ENCODE data around the gene CD83.
A peak's percentile ranks its signal among the peaks of the same experiment; 100 is the strongest.

CD83 gene

DNA sequence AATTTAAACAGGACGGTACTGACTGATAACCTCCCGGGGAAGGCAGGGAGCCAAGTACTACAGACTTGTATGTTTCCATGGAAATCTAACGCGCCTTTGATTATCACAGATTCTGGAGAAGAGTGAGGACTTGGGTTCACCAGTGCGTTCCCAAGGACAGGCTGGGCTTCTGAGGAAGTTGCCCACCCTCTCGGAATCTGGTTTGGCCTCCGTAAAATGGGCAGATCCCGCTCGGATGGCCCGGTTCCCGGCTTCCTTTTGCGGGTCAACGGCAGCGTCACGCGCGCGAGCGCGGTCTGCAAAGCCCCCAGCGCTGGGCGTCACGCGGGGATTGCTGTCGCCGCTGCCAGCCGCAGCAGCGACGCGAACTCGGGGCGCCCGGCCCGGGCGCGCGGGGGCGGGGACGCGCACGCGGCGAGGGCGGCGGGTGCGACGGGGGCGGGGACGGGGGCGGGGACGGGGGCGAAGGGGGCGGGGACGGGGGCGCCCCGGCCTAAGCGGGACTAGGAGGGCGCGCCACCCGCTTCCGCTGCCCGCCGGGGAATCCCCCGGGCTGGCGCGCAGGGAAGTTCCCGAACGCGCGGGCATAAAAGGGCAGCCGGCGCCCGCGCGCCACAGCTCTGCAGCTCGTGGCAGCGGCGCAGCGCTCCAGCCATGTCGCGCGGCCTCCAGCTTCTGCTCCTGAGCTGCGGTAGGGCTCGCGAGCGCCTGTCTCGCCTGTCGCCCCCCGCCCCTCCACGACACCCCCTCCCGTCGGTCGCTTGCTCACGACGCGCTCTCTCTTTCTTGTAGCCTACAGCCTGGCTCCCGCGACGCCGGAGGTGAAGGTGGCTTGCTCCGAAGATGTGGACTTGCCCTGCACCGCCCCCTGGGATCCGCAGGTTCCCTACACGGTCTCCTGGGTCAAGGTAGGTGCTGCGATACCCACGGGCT lies at the start of gene CD83:
Gene CD83, plus strand, starts transcription at position 615 of the 933 bp plus-strand sequence. Its CDS starts 40 bp downstream, at position 655.
- peak; percentile 92 for DNase-seq

DNA sequence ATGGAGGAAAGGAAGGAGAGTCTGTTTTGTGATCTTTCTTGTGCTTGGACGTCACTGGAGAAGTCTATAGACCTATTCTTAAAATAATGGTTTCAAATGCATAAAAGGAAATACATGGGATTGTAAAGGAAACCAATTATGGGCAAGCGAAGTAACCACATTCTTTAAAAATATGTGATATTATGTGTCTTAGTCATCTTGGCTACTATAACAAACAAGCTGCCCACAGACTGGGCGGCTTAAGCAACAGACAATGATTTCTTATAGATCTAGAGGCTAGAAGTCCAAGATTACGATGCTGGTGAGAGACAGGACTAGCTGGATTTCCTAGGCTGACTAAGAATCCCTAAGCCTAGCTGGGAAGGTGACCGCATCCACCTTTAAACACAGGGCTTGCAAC lies 49.4 kb upstream of the CD83 start:
- no peak for DNase-seq

- no peak for DNase-seq
Observed at GRCh38 chr6:14068623-14069022, 48.9 kb upstream of the CD83 start.

DNA sequence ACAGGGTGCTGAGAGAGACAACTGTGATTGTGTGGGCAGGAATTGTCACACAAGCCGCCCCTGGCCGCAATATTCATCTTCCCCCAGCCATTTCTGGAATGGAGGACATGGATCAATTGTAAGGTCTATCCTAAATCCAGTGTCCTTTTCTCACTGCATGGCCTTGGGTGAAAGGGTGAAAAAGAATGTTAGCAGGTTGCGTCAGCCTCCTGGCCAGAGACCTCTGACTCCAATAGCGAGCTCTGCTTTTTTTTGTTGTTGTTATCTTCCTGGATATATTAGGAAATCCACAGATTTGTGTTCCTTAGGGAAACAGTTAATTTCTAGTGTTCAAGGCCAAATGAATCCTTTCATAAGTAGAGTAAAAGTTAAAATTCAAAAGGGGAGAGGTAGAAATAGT lies 47.1 kb upstream of the CD83 start:
- no peak for DNase-seq

- DNase-seq = peak; percentile 16
Observed at GRCh38 chr6:14072084-14072483, 45.5 kb upstream of the CD83 start.

DNA sequence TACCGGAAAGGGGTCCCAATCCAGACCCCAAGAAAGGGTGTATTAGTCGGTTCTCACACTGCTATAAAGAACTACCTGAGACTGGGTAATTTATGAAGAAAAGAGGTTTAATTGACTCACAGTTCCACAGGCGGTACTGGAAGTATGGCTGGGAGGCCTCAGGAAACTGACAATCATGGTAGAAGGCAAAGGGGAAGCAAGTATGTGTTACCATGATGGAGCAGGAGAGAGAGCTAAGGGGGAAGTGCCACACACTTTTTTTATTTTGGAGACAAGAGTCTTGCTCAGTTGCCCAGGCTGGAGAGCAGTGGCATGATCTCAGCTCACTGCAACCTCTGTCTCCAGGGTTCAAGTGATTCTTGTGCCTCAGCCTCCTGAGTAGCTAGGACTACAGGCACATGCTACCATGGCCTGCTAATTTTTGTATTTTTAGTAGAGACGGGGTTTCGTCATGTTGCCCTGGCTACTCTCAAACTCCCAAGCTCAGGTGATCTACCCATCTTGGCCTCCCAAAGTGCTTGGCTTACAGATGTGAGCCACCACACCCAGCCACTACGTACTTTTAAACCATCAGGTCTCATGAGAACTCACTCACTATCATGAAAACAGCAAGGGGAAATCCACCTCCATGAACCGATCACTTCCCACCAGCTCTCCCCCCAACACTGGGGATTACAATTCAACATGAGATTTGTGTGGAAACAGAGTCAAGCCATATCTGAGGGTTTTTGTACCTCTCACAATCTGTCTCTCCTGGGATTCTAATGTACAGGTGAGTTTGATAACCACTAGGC lies 43.8 kb upstream of the CD83 start:
- DNase-seq = peak; percentile 33

DNA sequence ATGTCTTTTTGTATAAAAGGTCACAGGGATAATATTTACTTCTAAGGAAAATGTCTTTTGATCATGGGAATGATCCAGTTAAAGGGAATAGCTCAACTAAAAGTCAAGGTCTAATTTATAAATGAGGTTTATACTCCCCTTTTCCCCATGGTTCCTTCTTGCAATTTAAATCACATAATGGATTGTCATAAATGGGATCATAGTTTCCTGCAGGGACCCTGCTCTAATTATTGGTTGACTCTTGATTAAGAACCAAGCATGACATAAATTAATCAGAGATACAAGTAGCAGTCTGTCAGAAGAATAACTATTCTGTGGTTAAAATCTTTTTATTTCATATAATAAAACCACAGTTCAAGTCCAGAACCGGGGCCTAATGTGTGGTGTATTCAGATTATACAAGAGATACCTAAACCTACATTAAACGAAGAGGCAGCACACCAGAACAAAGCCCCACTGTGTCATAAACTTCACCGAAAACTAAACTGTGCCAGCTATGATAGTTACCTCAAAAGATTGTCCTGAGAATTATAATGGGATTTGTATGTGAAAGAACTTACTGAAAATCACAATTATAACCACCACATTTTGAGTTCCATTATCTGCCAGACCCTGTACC lies 43.0 kb upstream of the CD83 start:
- peak; percentile 30 for DNase-seq

DNA sequence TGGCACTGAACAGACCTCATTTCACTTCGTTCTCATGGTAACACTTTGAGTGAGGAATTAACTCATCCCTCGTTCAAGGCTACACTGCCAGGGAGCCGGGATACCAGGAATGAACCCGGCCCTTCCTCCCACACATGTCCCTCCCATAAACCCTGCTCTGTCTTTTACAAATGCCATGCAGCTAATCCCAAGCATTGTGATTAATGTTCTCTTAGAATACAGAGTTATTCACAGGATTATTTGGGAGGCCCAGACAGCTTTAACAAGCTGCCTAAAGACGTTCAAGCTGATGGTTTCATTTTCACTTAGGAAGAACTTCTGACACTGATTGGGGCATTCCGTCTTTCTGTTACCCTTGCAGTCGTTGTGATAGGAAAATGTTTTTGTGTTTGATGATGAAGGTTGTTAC lies 42.5 kb upstream of the CD83 start:
- DNase-seq = peak; percentile 67

GRCh38 chr6:14077193-14077867 lies 40.2 kb upstream of the CD83 start:
- no peak for DNase-seq

DNA sequence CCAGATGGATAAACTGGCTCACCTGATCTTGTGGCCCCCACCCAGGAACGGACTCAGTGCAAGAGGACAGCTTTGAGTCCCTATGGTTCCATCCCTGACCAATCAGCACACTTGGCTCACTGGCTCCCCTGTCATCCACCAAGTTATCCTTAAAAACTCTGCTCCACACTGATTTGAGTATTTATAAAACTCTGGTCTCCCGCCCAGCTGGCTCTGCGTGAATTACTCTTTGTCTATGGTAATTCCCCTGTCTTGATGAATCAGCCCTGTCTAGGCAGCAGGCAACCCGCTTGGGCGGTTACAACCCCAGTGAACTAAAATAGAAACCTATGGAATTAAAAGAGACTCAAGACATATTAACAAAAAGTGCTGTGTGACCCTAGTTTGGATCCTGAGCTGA lies 38.1 kb upstream of the CD83 start:
- no peak for DNase-seq

DNA sequence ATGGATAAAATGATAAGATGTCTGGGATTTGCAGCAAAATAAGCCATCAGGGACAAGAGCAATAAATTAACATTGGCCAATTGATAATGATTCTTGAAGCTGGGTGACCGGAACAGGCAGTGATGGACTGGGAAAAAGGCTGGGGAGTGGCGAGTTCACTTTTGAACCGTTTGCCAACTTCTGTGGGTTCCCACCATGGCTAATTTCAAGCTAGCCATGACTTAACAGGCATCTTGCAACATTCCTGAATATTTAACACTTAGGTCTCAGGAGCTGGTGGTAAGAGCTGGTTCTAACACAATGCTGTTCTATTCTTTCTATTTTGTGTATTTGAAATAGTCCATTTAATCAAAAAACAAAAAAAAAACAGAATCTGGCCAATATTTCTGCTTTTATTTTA lies 37.6 kb upstream of the CD83 start:
- no peak for DNase-seq

DNA sequence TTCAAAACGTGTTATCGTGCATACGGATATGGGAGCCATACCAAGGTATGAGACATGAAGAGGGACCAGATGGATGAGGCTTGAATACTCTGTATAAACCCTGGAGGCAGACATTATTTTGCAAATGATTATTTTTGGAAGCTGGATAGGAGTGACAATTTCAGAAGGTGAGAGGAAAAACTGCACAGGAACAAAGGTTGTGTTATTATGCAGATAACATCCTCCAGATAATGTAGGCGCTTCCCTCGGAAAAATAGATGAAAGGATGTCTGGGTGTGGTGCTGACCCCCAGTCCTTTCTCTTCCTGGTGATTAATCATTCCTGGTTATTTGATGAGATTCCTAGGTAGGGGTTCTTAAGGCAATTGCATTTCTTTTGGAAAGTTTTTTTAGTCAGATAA lies 36.4 kb upstream of the CD83 start:
- no peak for DNase-seq

GRCh38 chr6:14082771-14083170 lies 34.8 kb upstream of the CD83 start:
- DNase-seq = no peak

DNA sequence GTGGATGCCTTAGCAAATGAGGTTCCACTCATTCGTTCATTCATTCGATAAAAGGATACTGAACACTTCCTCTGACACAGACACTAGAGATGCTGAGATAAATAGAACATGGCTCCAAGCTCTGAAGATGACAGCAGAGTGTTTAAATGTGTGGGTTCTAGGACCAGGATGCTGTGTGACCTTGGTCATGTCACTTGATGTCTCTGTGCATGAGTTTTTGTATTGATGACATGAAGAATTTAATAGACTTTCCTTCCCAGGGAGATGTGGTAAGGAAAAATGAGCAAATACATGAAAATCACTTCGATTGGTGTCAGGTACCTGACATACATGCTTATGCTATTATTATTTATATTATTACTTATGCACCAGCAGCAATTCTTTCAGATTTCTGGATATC lies 34.3 kb upstream of the CD83 start:
- no peak for DNase-seq

DNA sequence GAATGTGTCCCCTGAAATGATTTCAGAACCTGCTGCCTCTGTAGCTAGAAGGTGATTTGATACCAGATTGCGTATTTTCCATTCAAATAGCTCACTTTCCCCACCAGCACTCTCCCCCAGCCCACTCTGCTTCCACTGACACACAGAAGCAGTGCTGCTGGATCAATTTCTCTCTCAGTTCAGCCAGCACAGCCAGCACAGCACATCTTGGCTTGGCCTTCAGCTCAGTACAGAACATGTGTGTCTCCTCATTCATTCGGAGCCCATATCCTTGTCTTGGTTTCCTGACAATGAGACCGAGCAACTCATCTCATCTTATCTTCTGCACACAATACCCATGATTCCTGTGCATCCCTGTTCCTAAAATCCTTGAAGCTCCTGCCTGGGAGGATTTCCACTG lies 33.8 kb upstream of the CD83 start:
- DNase-seq = no peak

- DNase-seq = no peak
Observed at GRCh38 chr6:14084388-14084787, 33.2 kb upstream of the CD83 start.

- no peak for DNase-seq
Observed at GRCh38 chr6:14085176-14085787, 32.3 kb upstream of the CD83 start.

DNA sequence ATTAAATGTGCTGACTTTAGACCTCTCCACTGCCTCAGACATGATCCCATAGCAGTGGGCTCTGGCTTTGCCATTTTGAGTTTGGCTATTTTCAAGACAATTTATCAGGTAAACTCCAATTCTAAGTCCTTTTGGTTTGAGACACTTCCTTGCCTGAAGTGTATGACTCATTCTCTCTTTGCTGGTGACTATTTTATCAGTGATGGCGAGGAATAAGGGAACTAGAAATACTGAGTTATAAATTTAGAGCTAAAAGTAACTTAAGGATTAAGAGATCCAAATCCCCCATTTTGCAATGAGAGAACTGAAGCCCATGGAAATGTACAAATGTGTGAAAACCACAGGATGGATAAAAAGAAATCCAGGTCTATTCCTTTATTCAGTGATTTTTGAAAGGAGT lies 30.9 kb upstream of the CD83 start:
- no peak for DNase-seq

DNA sequence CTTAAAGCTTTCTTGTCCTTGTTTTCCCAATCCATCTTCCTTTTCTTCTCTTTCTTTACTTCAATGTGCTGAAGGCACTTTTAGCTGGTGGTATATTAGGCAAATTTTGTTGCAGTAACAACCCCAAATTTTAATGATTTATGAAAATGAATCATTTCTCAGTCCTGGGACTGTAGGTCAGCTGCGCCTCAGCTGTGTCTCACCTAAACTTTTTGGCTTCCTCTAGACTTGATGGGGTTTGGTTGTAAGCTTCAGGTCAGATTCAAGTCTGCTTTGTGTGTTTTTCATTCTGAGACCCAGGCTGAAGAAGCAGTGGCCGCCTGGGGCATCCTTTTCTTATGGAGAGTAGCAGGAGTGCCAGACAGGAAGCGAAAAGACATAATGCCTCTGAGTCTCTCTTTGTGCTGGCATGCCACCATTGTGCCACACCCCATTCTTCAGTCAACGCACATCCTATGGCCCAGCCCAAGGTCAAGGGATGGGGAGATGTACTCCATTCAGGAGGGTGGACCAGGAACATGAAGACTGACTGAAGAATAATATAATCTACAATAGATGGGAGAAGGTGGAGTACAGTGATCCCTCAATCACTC lies 28.9 kb upstream of the CD83 start:
- no peak for DNase-seq

GRCh38 chr6:14089224-14089623 lies 28.3 kb upstream of the CD83 start:
- no peak for DNase-seq

- DNase-seq = no peak
Observed at GRCh38 chr6:14091339-14091978, 26.1 kb upstream of the CD83 start.

GRCh38 chr6:14092316-14092715 lies 25.3 kb upstream of the CD83 start:
- no peak for DNase-seq

Measured in CD4-positive, alpha-beta T cell treated with Interleukin-10 for 1 hour (primary cell).